Fibroblast of pulmonary artery (primary cell): ENCODE measurements around the gene RGS3.
"Not testable (repeated sequence)": the region's sequence is repeated elsewhere in the genome, so short reads cannot be mapped to it uniquely, and the experiment has no call there.

Source experiments
- DNase-seq: peaks from one replicate; pipeline ENCODE4 v3.0.0-alpha.2; 2010; ENCODE audit warnings: low read depth
- H3K4me3 ChIP-seq: replicated peaks from 2 replicates; pipeline ENCODE4 v1.5.1; 2011; ENCODE audit warnings: low read depth, mild to moderate bottlenecking, control low read depth, low read length, moderate library complexity
- CTCF ChIP-seq: IDR thresholded peaks from 2 replicates; pipeline ENCODE4 v1.5.1; 2011; ENCODE audit warnings: mild to moderate bottlenecking, control low read depth, low read length, inconsistent platforms; ENCODE audit errors: missing control alignments

RGS3 gene

GRCh38 chr9:113548221-113549041, 84.9 kb downstream of the RGS3 start:
- no peak overlapping the region for H3K4me3 ChIP-seq

GRCh38 chr9:113549892-113550291, 86.4 kb downstream of the RGS3 start:
- not testable (repeated sequence) for H3K4me3 ChIP-seq, DNase-seq

More at GRCh38 chr9:113548221-113549041, 84.9 kb downstream of the RGS3 start:
- TF ChIP-seq CTCF = no peak
- DNase-seq = peak; percentile 84

GRCh38 chr9:113556877-113557593, 93.5 kb downstream of the RGS3 start:
- peak; percentile 15 for DNase-seq
- no peak overlapping the region for H3K4me3 ChIP-seq
- no peak for TF ChIP-seq CTCF

GRCh38 chr9:113558632-113559502, 95.3 kb downstream of the RGS3 start:
- no peak overlapping the region for H3K4me3 ChIP-seq
- TF ChIP-seq CTCF = no peak
- peak; percentile 93 for DNase-seq

- no peak for DNase-seq
- no peak for TF ChIP-seq CTCF
Observed at GRCh38 chr9:113559834-113560800, 96.6 kb downstream of the RGS3 start.

GRCh38 chr9:113562653-113563381, 99.3 kb downstream of the RGS3 start:
- no peak for TF ChIP-seq CTCF
- no peak for DNase-seq
- H3K4me3 ChIP-seq = no peak overlapping the region

More at GRCh38 chr9:113559834-113560800, 96.6 kb downstream of the RGS3 start:
- H3K4me3 ChIP-seq = no peak overlapping the region
